Stimulated activated naive CD8-positive, alpha-beta T cell treated with anti-CD3 and anti-CD28 coated beads, Interleukin-15, Interleukin-2, amounts not matched to agents 100 U/mL and 50 U/mL, for 24 hours (primary cell): ENCODE results near the gene MAP3K14.

ENCODE experiments used
- ATAC-seq: fragments of 150-1000 bp; cut with Tn5 transposase; one replicate; pipeline ENCODE4 v1.10.0; 2021
- DNase-seq: peaks from one replicate; pipeline ENCODE4 v3.0.0; 2021

The MAP3K14 gene

DNA sequence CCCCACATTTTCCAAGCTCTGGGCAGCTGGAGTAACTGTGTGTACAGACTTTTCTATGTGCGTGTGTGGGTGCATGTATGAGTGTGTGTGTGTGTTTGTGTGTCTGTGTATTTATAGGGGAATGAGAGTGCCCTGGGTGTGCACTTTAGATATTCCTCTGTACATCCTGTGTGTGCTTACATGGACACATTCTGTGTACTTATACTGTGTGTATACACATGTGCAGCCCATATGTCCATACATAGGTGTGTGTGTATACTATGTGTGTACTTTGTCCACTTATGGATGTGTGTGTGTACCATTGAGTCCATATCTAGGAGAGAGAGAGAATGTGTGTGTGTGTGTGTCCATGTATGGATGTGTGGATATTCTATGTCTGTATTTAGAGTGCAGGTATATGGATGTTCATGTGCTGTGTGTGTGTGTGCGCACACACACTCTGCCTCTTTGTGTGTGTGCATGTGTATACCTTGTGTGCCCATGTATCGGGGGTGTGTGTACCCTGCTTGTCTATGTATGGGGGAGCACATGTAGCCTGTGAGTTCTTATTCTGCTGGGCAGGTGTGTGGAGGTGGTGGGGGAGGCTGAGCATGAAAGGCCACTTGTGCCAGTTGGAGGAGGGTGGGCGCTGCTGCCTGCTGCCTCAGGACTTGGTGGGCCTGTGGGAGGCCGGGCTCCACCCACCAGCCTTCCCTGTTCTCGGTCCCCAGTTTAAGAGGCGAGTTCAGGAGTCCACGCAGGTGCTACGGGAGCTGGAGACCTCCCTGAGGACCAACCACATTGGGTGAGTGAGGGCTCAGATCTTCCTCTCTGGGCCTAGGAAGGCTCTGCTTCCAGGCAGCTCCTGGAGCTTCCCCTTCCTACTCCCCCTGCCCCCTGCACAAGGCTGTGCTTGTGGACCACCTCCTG, 84.1 kb downstream of the MAP3K14 start:
- ATAC-seq, result no peak
- no peak for DNase-seq

DNA sequence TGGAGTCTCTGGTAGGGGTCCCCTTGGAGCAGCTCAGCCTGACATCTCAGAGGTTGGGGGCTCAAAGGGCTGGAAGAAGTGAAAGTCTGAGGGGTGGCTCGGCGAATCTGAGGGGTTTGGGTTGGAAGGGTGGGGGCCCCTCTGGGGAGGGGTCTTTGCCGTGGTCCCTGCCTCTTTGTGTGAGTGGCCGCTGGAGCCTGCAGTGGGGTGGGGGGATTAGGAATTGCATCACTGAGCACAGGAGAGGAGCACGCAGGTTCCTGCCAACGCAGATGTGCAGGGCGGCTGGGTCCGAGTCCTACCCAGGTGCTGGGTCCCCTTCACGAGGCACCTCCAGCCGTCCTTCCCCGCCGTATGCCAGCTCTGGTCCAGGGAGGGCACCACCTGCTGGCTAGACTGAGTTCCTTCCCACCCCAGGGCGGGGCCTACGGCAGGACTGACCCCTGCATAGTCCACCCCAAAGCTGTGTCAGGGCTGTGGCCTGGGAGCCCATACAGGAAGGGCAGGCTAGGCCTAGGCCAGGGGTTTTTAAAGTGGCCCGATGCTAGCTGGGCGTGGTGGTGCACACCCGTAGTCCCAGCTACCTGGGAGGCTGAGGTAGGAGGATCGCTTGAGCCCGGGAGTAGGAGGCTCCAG, 85.2 kb downstream of the MAP3K14 start:
- no peak for ATAC-seq
- peak; percentile 68 for DNase-seq

DNA sequence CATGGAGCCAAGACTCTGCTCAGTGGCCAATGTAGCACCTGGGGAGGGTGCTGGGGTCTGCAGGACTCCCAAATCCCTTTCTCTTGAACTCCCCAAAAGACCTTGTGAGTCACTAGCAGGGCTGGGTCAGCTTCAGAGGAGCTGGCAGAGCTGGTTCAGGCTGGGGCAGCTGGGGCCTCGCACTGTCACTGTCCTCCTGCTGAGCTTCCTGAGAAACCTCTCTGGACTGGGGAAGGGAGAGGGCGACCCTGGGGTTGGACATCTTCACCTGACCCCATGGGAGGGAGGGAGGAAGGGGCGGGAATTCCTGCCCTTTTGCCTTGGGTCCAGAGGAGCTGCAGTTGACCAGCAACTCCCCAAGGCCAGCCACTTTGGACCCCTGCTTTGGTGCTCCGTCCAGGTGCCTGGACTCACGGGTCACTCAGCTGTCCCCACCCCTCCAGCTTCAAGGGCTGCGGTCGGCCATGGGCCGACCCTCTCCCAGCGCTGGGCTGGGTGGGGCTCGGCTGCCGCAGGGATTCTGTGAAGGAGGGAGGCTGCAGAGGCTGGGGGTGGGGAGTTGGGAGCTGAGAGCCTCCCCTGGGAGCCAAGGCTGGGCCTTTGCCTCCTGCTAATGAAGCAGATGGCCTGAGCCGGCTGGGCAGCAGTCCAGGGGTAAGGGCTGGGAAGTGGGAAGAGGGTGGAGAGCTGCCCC, 85.9 kb downstream of the MAP3K14 start:
- no peak for ATAC-seq
- DNase-seq, result no peak

DNA sequence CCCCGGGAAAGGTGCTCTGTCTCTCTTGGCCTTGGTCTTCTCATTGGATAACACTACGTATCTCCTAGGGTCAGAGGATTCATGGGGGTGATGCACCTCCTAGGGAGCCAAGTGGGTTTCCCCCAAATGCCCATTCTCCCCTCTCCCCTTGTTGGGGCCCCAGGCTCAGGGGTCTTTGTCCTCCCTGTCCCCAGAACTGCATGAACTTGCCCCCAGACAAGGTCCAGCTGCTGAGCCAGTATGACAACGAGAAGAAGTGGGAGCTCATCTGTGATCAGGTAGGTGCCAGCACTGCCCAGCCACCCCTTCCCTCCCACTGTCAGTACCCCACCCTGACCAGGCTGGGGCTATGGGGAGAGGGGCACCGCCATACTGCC, 86.4 kb downstream of the MAP3K14 start:
- no peak for ATAC-seq
- peak; percentile 44 for DNase-seq

DNA sequence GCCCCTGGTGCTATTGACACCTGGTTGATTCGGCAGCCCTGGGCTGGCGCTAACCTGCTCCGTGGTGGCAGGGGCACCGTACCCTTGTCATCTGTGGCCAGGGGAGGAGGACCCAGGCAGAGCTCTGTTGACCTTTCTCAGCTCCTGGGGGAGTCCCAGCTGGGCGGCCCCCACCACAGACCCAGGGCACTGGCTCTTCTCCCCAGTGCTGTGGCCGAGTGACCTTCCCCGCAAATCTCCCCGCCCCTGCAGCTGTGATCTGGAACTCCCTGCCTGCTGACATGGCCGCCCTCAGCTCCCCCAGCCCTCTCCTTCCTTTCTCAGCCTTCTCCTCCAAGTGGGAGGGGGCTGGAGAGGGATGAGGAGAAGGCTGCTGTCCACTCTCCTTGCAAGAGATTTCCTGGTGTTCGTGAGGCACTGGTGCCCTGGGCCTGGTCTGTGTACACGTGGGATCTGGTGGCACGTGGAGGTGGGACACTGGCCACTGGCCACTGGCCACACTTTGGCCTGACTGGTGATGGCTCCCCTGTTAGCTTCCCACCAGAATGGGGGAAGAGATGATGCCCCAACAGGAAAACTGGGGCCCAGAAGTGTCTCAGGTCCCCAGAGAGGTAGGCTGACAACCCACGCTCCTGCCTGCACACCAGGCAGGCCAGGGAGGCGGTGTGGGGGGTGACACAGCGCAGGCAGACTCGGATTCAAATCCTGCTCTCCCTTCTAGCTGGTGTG, 87.0 kb downstream of the MAP3K14 start:
- ATAC-seq, result peak; percentile 33
- DNase-seq, result peak; percentile 89

DNA sequence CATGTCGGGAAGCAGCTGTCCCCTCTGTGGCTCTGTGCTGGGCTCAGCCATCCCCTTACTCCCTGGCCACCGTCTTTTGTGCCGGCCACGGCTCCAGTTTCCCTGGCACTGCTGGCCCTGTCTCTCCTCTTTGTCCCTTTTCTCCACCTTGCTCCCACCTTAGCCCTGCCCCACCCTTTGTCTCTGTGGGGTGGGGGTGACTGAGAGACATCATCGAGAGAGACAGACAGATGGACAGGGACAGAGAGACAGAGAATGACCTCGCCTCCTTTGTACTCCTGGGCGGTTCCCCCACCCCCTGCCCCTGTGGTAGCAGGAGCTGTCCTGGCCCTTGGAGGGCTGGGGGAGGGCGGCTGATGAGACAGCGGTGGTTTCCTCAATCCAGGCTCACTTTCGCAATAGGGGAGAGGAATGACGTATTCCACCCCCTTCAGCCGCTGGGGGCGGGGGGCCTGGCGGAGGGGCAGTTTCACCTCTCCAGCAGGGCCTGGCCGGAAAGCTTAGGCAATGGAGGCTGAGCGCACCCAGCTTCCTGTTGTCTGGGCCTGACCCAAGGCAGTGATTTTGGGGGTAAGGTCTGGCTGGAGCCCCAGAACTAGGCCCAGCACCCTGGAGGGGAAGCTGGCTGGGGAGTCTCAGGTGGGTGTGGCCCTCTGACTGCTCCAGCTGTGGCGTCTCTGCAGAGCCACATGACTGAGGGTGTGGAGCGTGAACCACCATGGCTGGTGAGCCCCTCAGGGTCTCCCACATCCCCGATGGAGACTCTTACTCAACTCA, 87.9 kb downstream of the MAP3K14 start:
- ATAC-seq (peak; percentile 48), DNase-seq (peak; percentile 96)

DNA sequence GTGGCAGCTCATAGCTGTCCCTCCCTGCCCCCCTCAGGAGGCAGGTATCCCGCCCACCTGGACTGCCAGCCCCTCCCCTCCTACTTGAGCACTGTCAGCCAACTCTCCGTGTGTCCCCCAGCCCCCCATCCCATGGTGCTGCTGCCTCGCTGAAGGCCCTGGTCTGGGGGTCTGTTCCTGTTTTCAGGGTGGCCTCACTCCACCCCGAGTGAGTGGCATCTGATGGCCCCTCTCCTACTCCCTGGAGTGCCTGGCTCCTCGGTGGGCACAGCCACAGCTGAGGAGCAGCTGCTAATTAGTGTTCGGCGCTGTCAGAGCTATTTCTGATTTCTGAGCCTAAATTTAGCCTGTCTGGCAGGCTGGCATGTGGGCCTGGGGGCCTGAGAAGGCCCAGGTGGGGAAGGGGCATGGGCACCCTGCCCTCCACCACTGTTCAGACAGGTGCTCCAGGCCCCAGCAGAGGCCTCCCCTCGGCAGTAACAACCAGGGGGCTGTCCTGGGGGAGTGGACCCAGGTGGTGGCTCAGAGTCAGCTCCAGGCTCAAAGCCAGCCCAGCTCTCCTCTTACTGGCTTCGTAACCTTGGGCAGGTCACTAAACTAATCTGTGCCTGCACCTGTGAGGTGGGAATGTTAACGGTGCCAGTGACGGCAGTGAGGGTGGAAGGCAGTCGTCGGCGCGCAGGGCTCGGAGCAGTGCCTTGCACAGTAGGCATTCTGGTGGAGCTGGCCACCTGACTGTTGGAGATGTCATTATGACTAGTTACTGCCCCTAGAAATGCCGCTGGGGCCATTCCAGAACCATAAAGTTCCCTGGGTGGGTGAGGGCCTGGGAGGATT, 88.7 kb downstream of the MAP3K14 start:
- no peak for ATAC-seq
- peak; percentile 67 for DNase-seq

DNA sequence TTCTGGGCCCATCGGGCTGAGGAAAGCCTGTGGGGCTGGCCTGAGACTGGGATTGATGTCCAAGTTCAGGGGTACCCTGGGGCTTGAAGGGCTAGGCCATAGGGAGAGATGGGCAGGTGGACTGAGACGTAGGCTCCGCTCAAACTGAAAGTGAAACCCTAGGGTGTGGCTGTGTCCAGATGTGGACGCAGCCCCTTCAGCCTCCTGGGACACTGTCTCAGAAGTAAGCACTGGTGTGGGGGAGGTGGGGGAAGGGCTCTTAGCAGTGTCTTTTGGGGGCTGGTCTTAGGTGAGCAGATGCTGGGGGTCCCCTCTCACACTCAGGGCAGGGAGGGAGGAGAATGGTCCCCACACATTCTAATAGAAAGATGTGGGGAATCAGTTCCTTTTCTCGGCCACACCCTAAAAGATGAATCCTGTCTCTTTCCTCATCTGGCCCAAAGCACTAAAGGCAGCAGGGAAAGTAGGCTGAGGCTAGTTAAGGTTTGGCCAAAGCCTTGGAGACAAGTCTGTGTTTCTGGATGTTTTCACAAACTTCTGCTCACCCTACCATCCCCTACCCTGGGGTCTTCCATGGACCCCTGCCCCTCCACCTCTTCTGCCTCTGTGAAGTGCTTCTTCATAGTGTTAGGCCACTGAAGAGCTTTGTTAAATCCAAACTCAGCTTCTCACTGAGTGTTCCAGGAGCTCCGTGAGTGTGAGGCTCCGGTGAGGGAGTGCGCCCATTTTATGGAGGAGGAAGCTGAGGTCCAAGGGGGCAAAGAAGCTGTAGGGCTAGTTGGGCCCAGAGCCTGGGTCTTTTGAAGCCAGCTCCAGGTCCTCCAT, 89.5 kb downstream of the MAP3K14 start:
- ATAC-seq (no peak), DNase-seq (peak; percentile 68)

DNA sequence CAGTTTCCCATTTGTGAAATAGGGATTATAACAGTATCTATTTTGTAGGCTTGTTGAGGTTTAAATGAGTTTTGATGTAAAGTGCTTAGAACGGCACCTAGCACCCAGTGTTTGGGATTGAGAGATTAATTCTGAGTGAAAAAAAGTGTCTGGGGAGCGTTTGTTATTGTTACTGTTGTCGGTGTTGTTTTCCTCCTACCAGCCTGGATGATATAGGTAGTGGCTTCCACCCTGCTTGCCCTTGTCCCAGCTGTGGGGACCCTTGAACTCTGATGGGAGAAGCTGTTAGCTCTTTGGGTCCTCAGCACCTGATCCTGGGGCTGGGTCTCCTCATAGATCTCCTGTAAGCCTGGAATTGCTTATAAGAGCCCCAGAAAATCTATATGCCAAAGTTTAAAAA, 90.2 kb downstream of the MAP3K14 start:
- DNase-seq, result peak; percentile 23
- no peak for ATAC-seq

DNA sequence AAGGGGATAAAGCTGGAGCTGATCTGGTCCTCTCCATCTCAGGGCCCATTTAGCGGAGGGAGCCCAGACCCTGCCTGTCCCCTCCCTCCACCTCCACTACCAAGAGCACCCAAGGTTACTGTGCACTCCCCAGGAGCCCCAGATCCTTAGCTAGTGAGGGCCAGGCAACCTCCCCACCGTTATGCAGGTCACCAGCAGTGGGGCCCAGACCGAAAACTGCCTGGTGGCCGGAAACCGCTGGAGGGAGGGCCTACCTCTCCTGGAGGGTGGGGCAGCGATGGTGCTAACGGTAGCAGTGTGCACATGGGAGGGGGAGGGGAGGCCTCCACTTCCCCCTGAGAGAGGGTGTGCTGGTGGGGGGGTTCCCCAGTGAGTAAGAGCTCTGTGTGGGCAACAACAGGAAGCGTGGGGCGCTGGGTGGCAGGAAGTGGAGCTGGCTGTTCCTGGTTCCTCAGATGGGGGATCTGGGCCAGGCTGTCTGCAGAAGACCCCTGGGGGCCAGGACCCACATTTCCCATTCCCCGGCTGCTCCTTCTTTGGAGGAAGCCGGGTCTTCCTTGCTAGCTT, 90.8 kb downstream of the MAP3K14 start:
- DNase-seq (peak; percentile 97), ATAC-seq (peak; percentile 47)

DNA sequence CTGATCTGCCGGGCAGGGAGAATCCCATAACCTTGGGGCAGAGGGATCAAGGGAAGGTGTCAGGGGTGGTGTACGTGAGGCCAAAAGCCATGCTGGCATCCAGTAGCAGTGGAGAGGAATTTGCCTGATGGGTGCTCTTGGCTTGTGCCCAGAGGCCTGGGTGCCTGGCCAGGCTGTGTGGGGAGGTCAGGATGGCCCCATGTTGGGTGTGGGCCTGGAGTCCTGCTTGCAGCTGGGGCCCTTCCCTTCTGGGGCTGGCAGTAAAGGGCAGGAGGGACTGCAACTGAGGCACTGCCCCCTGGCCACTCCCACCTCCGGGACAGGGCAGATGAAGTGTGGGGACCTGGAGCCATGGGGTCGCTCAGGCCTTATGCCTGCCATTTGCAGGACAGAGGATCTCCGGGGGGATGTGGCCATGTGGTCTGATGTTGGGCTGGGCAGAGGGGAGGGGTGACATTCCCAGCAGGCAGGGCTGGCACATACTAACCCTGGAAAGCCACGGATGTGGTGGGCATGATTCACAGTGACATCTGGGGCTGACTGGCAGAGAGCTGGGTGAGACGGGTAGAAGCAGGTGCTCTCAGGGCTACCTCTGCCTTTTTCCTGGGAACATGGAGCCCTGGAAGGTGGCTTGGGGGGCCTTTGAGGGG, 91.6 kb downstream of the MAP3K14 start:
- DNase-seq (peak; percentile 73), ATAC-seq (no peak)

DNA sequence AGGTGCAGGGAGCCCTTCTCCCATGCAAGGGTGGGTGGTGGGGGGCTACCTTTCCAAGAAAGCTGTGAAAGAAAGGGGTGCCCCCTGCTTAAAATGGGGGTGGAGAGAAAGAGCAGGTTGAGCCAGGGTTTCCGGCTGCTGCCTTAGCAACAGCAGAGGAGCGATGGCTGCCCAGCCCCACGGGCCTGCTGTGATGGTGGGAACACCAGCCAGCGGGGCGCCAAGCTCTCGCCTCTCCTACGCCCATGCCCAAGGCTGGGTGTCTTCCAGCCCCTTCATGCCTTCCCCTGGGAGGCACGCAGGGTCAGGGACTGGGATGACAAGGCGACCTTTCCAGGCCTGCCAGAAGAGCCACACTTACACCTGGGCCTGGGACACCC, 92.2 kb downstream of the MAP3K14 start:
- ATAC-seq, result no peak
- DNase-seq, result peak; percentile 65

DNA sequence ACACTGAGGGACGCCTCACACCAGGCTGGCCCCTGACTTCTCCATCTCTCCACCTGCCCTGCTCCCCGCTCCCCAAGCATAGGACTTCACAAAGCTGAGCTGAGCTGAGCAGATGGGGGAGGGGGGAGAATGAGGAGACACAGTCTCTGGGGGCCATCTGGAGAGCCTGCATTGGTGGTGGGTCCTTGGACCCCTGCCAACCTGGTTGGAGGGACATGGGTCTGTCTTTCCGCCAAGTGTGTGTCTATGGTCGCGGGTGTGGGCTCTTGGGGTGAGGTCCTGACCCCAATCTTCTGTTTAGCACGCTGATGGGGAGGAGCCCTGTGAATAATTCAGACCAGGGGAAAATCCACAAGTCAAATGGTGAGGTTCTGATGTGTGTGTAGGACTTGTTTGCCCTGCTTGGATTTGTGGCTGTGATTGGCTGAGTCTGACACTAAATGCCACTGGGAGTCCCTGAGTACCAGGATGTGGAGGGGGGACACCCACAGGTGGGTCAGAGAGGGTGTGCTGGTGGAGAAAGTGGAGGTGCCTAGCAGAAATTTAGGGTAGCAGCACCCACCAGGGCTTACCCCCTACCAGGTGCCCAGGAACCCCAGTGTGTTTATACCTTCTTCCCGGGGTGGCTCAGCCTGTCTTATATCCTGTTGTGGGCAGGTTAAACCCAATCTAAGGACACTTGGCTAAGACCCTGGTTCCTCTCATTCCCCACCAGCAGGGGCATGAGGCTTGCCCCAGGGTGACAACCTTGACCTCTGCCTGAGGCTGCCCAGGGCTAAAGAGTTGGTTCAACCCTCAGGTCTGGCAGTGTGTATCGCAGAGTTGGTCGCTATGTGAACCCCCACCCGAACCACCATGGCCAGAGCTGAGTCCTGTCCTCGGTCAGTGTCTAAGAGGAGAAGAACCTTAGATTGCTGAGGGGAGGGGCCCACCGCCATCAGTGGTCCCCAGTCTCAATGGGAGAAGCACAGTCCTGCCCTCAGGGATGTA, 93.0 kb downstream of the MAP3K14 start:
- DNase-seq (peak; percentile 81), ATAC-seq (peak; percentile 45)

DNA sequence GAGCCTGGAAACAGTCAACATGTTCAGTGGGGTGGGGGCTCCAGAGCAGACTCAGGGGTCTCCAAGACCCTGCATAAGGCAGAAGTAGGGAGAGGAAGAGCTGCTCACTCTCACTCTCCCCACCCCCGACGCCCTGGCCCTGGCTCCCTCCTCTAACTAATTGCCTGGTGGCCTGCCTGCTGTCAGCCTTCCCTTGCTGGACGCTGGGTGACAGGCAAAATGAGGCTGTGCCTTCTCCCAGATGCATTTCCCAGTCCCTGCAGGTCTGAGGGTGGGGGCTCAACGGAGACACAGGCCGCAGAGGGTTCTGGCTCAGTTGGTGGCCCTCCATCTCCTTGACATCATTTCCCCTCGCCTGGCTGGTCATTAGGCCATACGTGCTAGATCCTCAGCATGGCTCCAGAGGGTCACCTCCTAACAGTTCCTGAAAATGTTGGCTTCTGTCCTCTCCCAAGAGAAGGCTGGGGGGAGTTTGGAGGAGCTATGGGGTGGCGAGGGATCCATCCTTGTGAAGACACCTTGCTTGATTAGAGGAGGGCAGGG, 93.8 kb downstream of the MAP3K14 start:
- ATAC-seq, result no peak

DNA sequence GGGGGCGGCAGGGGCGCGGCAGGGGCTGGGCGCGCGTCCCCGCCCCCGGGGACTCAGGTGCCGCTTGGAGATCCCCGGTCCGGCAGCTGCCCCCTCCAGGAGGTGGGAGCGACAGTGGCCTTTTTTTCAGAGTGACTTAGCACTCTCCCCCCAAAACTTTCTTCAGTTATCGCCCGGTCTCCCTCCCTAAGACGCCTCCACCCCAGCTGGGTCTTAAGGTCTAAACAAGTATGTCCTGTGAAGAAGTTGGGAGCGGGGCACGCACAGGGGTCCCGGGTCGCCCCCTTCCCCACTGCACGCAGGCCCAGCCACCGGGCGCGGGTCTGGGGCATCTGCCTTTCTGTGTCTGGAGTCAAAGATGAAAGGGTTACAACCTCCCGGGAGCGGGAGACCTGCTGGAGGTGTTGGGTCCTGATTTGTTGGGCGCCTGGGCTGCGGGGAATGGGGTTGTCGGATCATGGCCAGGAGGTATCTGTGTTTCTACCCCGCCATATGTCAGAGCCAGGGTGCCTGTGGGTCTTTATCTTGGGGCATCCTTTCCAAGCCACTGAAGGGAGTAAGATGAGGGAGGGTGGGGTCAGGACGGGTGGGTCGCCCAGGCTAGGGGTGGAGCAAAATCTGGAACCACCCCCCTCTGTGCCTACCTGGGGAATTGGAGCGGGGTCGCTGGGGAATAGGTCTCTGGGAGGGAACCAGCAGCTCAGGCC, 94.4 kb downstream of the MAP3K14 start:
- peak; percentile 79 for DNase-seq
- peak; percentile 15 for ATAC-seq

More for the DNA sequence above, 93.8 kb downstream of the MAP3K14 start:
- no peak for DNase-seq

DNA sequence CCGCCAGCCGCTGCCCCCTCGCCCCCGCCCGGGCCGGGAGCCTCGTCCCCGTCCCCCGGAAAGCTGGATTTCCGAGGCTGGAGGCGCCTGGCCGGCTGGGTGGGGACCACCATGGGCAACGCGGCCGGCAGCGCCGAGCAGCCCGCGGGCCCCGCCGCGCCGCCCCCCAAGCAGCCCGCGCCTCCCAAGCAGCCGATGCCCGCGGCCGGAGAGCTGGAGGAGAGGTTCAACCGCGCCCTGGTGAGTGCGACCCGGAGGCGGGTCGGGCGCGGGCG, 94.9 kb downstream of the MAP3K14 start:
- DNase-seq, result no peak
- no peak for ATAC-seq
